Measurements from ENCODE around the gene BCL2. TPM values are rescaled to one million over a fixed set of nuclear protein-coding genes. Genes with fewer than 3 reads are reported as not detected.
"Not testable (repeated sequence)": the region's sequence is repeated elsewhere in the genome, so short reads cannot be mapped to it uniquely, and the experiment has no call there.

BCL2 gene
- total and polyA plus RNA-seq, 2 donors: 11.7 to 17.5 TPM

DNA sequence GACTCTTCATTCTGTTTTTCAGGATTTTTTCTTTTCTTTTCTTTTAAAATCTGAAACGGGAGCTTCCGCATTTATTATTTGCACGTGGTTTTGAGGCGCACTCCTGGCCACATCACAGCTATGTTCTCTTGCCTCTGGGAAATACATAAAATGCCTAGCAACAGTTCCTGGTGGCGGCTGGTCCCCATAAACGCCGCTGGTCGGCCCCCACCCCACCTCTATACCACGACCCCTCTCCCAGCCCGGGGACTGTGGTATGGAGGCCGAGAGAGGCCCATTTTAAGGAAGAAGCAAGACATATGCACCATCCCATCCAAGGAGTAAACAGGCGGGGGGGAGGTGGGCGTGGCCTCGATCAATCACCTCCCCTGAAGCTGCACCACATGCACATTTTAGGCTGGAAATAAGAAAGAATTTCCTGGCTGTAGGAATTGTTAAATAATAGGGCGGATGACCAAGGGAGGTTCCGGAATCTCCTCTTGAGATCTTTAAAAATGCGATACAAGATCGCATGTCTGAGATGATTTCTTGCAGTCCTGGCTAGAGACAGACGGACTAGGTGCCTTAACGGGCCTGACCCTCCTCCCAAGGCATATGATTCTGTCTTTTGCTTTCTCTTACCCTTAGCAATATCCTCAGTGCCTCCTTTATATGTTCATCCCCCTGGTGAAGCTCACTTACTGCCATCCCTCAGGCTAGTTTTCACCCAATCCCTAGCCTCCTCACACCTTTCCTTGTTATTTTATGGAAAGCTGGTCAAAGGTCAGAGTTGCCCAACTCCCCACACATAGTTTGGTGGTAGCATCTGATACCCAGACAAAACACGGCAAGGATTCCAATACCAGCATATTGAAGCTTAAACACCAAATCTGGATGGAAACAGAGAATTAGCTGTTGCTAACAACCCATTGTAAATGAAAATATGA lies 82.4 kb downstream of the BCL2 start:
- Histone ChIP-seq H3K27me3 (ENCODE audit: control insufficient read depth in 2 of 2, insufficient read depth in 1 of 2, low read length in 1 of 2) (no peaks in the 10 kb centered on the region), H3K9me3 (ENCODE audit: control insufficient read depth in 2 of 2, insufficient read depth in 1 of 2, low read length in 1 of 2) (no peaks in the 10 kb centered on the region), H3K4me1 (ENCODE audit: control insufficient read depth in 2 of 2, insufficient read depth in 2 of 2, low read length in 2 of 2) (peaks cover 3 to 10% of the 10 kb centered on the region in 2 donors), H3K36me3 (ENCODE audit: control insufficient read depth in 2 of 2, insufficient read depth in 2 of 2, low read length in 1 of 2) (peaks cover 0 to 11% of the 10 kb centered on the region in 2 donors), H3K4me3 (ENCODE audit: low read length in 2 of 2) (no peak overlapping the region), H3K27ac (ENCODE audit: low read depth in 1 of 2, low read length in 1 of 2) (peak overlapping the region; percentile 55 to 84)
- WGBS: 76% methylated on average over 21 of the region's 21 CpGs
- DNase-seq (ENCODE audit: low read depth in 6 of 9, low spot score in 9 of 9): no peak

GRCh38 chr18:63236406-63236805 lies 83.2 kb downstream of the BCL2 start:
- H3K4me1 ChIP-seq (ENCODE audit: control insufficient read depth in 2 of 2, insufficient read depth in 2 of 2, low read length in 2 of 2): peaks cover 3 to 10% of the 10 kb centered on the region in 2 donors
- H3K36me3 ChIP-seq (ENCODE audit: control insufficient read depth in 2 of 2, insufficient read depth in 2 of 2, low read length in 1 of 2): peaks cover 0 to 7% of the 10 kb centered on the region in 2 donors
- DNase-seq (ENCODE audit: low read depth in 6 of 9, low spot score in 9 of 9): no peak
- H3K27me3 ChIP-seq (ENCODE audit: control insufficient read depth in 2 of 2, insufficient read depth in 1 of 2, low read length in 1 of 2): no peaks in the 10 kb centered on the region
- H3K4me3 ChIP-seq (ENCODE audit: low read length in 2 of 2): no peak overlapping the region
- H3K27ac ChIP-seq (ENCODE audit: low read depth in 1 of 2, low read length in 1 of 2): peak overlapping the region; percentile 55 to 84
- no peaks in the 10 kb centered on the region for H3K9me3 ChIP-seq (ENCODE audit: control insufficient read depth in 2 of 2, insufficient read depth in 1 of 2, low read length in 1 of 2)
- 90% methylated on average over 14 of the region's 14 CpGs for WGBS

DNA sequence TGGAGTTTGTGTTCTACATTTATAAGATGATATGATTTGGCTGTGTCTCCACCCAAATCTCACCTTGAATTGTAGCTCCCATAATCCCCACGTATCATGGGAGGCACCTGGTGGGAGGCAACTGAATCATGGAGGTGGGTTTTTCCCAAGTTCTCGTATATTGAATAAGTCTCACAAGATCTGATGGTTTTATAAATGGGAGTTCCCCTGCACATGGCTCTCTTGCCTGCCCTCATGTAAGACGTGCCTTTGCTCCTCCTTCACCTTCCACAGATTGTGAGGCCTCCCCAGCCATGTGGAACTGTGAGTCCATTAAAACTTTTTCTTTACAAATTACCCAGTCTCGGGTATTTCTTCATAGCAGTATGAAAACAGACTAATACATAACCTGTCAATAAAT lies 83.6 kb downstream of the BCL2 start:
- peaks cover 3 to 10% of the 10 kb centered on the region in 2 donors for H3K4me1 ChIP-seq (ENCODE audit: control insufficient read depth in 2 of 2, insufficient read depth in 2 of 2, low read length in 2 of 2)
- not testable (repeated sequence) for DNase-seq (ENCODE audit: low read depth in 6 of 9, low spot score in 9 of 9); H3K27ac ChIP-seq (ENCODE audit: low read depth in 1 of 2, low read length in 1 of 2); H3K9me3 ChIP-seq (ENCODE audit: control insufficient read depth in 2 of 2, insufficient read depth in 1 of 2, low read length in 1 of 2); H3K36me3 ChIP-seq (ENCODE audit: control insufficient read depth in 2 of 2, insufficient read depth in 2 of 2, low read length in 1 of 2); H3K27me3 ChIP-seq (ENCODE audit: control insufficient read depth in 2 of 2, insufficient read depth in 1 of 2, low read length in 1 of 2); H3K4me3 ChIP-seq (ENCODE audit: low read length in 2 of 2)
- 94% methylated on average over 4 of the region's 4 CpGs for WGBS

GRCh38 chr18:63234841-63235240 lies 84.7 kb downstream of the BCL2 start:
- 44% methylated on average over 3 of the region's 3 CpGs for WGBS
- Histone ChIP-seq H3K4me1 (ENCODE audit: control insufficient read depth in 2 of 2, insufficient read depth in 2 of 2, low read length in 2 of 2) (peaks cover 3 to 10% of the 10 kb centered on the region in 2 donors), H3K4me3 (ENCODE audit: low read length in 2 of 2) (no peak overlapping the region), H3K27ac (ENCODE audit: low read depth in 1 of 2, low read length in 1 of 2) (no peak overlapping the region), H3K36me3 (ENCODE audit: control insufficient read depth in 2 of 2, insufficient read depth in 2 of 2, low read length in 1 of 2) (peaks cover 0 to 3% of the 10 kb centered on the region in 2 donors), H3K27me3 (ENCODE audit: control insufficient read depth in 2 of 2, insufficient read depth in 1 of 2, low read length in 1 of 2) (no peaks in the 10 kb centered on the region), H3K9me3 (ENCODE audit: control insufficient read depth in 2 of 2, insufficient read depth in 1 of 2, low read length in 1 of 2) (no peaks in the 10 kb centered on the region)
- DNase-seq (ENCODE audit: low read depth in 6 of 9, low spot score in 9 of 9): no peak

- no peaks in the 10 kb centered on the region for H3K27me3 ChIP-seq (ENCODE audit: control insufficient read depth in 2 of 2, insufficient read depth in 1 of 2, low read length in 1 of 2)
- H3K4me3 ChIP-seq (ENCODE audit: low read length in 2 of 2): no peak overlapping the region
- peaks cover 3 to 10% of the 10 kb centered on the region in 2 donors for H3K4me1 ChIP-seq (ENCODE audit: control insufficient read depth in 2 of 2, insufficient read depth in 2 of 2, low read length in 2 of 2)
- H3K36me3 ChIP-seq (ENCODE audit: control insufficient read depth in 2 of 2, insufficient read depth in 2 of 2, low read length in 1 of 2): peaks cover 0 to 3% of the 10 kb centered on the region in 2 donors
- 99% methylated on average over 5 of the region's 5 CpGs for WGBS
- H3K9me3 ChIP-seq (ENCODE audit: control insufficient read depth in 2 of 2, insufficient read depth in 1 of 2, low read length in 1 of 2): no peaks in the 10 kb centered on the region
- DNase-seq (ENCODE audit: low read depth in 6 of 9, low spot score in 9 of 9): no peak
- no peak overlapping the region for H3K27ac ChIP-seq (ENCODE audit: low read depth in 1 of 2, low read length in 1 of 2)
Observed at GRCh38 chr18:63234432-63234831, 85.1 kb downstream of the BCL2 start.

- Histone ChIP-seq H3K4me1 (ENCODE audit: control insufficient read depth in 2 of 2, insufficient read depth in 2 of 2, low read length in 2 of 2) (peaks cover 3 to 10% of the 10 kb centered on the region in 2 donors), H3K9me3 (ENCODE audit: control insufficient read depth in 2 of 2, insufficient read depth in 1 of 2, low read length in 1 of 2) (peaks cover 0 to 2% of the 10 kb centered on the region in 2 donors), H3K36me3 (ENCODE audit: control insufficient read depth in 2 of 2, insufficient read depth in 2 of 2, low read length in 1 of 2) (no peaks in the 10 kb centered on the region), H3K27ac (ENCODE audit: low read depth in 1 of 2, low read length in 1 of 2) (no peak overlapping the region), H3K4me3 (ENCODE audit: low read length in 2 of 2) (no peak overlapping the region), H3K27me3 (ENCODE audit: control insufficient read depth in 2 of 2, insufficient read depth in 1 of 2, low read length in 1 of 2) (no peaks in the 10 kb centered on the region)
- WGBS: 97% methylated on average over 9 of the region's 9 CpGs
- DNase-seq (ENCODE audit: low read depth in 6 of 9, low spot score in 9 of 9): no peak
Observed at GRCh38 chr18:63233334-63233733, 86.2 kb downstream of the BCL2 start.

GRCh38 chr18:63232826-63233225 lies 86.7 kb downstream of the BCL2 start:
- Histone ChIP-seq H3K27me3 (ENCODE audit: control insufficient read depth in 2 of 2, insufficient read depth in 1 of 2, low read length in 1 of 2) (no peaks in the 10 kb centered on the region), H3K4me3 (ENCODE audit: low read length in 2 of 2) (no peak overlapping the region), H3K9me3 (ENCODE audit: control insufficient read depth in 2 of 2, insufficient read depth in 1 of 2, low read length in 1 of 2) (peaks cover 0 to 2% of the 10 kb centered on the region in 2 donors), H3K36me3 (ENCODE audit: control insufficient read depth in 2 of 2, insufficient read depth in 2 of 2, low read length in 1 of 2) (no peaks in the 10 kb centered on the region), H3K4me1 (ENCODE audit: control insufficient read depth in 2 of 2, insufficient read depth in 2 of 2, low read length in 2 of 2) (peaks cover 3 to 8% of the 10 kb centered on the region in 2 donors), H3K27ac (ENCODE audit: low read depth in 1 of 2, low read length in 1 of 2) (no peak overlapping the region)
- DNase-seq (ENCODE audit: low read depth in 6 of 9, low spot score in 9 of 9): no peak
- WGBS: 81% methylated on average over 2 of the region's 2 CpGs

- Histone ChIP-seq H3K4me1 (ENCODE audit: control insufficient read depth in 2 of 2, insufficient read depth in 2 of 2, low read length in 2 of 2) (peaks cover 0 to 3% of the 10 kb centered on the region in 2 donors), H3K27ac (ENCODE audit: low read depth in 1 of 2, low read length in 1 of 2) (no peak overlapping the region), H3K4me3 (ENCODE audit: low read length in 2 of 2) (no peak overlapping the region), H3K36me3 (ENCODE audit: control insufficient read depth in 2 of 2, insufficient read depth in 2 of 2, low read length in 1 of 2) (peaks cover 0 to 8% of the 10 kb centered on the region in 2 donors), H3K27me3 (ENCODE audit: control insufficient read depth in 2 of 2, insufficient read depth in 1 of 2, low read length in 1 of 2) (no peaks in the 10 kb centered on the region), H3K9me3 (ENCODE audit: control insufficient read depth in 2 of 2, insufficient read depth in 1 of 2, low read length in 1 of 2) (peaks cover 0 to 12% of the 10 kb centered on the region in 2 donors)
- no peak for DNase-seq (ENCODE audit: low read depth in 6 of 9, low spot score in 9 of 9)
Observed at GRCh38 chr18:63229971-63230370, 89.6 kb downstream of the BCL2 start.

DNA sequence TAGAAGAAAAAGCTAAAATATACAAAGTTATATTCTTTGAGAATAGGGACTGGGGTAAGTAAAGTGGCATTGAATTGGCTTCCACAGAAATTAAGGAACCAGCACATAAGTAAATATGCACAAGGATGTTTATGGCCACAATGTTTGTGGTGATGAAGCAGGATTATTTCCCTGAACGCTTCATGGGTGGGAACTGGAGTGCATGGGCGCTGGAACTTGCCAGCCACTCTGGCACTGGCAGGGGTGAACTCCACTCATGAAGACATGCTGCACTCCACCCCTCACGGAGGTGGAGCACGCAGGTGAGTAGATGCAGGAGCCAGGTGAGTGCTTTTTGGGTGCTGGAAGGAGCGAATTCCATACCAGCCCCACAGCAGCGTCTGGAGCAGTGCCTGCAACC lies 94.1 kb downstream of the BCL2 start:
- DNase-seq (ENCODE audit: low read depth in 6 of 9, low spot score in 9 of 9): no peak
- peaks cover 0 to 8% of the 10 kb centered on the region in 2 donors for H3K36me3 ChIP-seq (ENCODE audit: control insufficient read depth in 2 of 2, insufficient read depth in 2 of 2, low read length in 1 of 2)
- WGBS: 98% methylated on average over 6 of the region's 6 CpGs
- peaks cover 5 to 6% of the 10 kb centered on the region in 2 donors for H3K4me1 ChIP-seq (ENCODE audit: control insufficient read depth in 2 of 2, insufficient read depth in 2 of 2, low read length in 2 of 2)
- no peak overlapping the region for H3K27ac ChIP-seq (ENCODE audit: low read depth in 1 of 2, low read length in 1 of 2)
- no peak overlapping the region for H3K4me3 ChIP-seq (ENCODE audit: low read length in 2 of 2)
- no peaks in the 10 kb centered on the region for H3K27me3 ChIP-seq (ENCODE audit: control insufficient read depth in 2 of 2, insufficient read depth in 1 of 2, low read length in 1 of 2)
- H3K9me3 ChIP-seq (ENCODE audit: control insufficient read depth in 2 of 2, insufficient read depth in 1 of 2, low read length in 1 of 2): peaks cover 0 to 12% of the 10 kb centered on the region in 2 donors
